ENCODE measurements around the gene ZNF804A. TPM values are rescaled to one million over a fixed set of nuclear protein-coding genes. Genes with fewer than 3 reads are reported as not detected.
"Not testable (repeated sequence)": the region's sequence is repeated elsewhere in the genome, so short reads cannot be mapped to it uniquely, and the experiment has no call there.

Gene ZNF804A
- total and polyA plus RNA-seq, 2 donors: 0.05 to 0.09 TPM

DNA sequence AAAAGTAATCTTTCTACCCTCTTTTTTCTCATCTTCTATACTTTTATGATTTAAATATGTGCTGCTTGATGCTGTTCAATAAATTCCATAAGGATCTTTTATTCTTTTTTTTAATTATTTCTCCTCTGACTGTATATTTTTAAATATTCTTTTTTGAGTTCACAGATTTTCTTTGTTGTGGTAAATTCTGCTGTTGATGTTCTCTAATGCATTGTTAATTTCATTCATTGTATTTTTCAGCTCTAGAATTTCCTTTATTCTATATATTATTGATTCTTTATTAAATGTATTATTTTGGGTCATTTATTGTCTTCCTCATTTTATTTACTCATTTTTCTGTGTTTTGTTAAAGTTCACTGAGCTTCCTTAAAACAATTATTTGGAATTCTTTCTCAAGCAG, 260.9 kb downstream of the ZNF804A start:
- Histone ChIP-seq H3K9me3 (ENCODE audit: control insufficient read depth in 2 of 2, insufficient read depth in 1 of 2, low read length in 1 of 2) (peaks cover 2 to 16% of the 10 kb centered on the region in 2 donors), H3K36me3 (ENCODE audit: control insufficient read depth in 2 of 2, insufficient read depth in 2 of 2, low read length in 1 of 2) (no peaks in the 10 kb centered on the region), H3K4me3 (ENCODE audit: low read length in 2 of 2) (no peak overlapping the region), H3K4me1 (ENCODE audit: control insufficient read depth in 2 of 2, insufficient read depth in 2 of 2, low read length in 2 of 2) (no peaks in the 10 kb centered on the region), H3K27me3 (ENCODE audit: control insufficient read depth in 2 of 2, insufficient read depth in 1 of 2, low read length in 1 of 2) (no peaks in the 10 kb centered on the region), H3K27ac (ENCODE audit: low read depth in 1 of 2, low read length in 1 of 2) (no peak overlapping the region)
- no peak for DNase-seq (ENCODE audit: low read depth in 6 of 9, low spot score in 9 of 9)

DNA sequence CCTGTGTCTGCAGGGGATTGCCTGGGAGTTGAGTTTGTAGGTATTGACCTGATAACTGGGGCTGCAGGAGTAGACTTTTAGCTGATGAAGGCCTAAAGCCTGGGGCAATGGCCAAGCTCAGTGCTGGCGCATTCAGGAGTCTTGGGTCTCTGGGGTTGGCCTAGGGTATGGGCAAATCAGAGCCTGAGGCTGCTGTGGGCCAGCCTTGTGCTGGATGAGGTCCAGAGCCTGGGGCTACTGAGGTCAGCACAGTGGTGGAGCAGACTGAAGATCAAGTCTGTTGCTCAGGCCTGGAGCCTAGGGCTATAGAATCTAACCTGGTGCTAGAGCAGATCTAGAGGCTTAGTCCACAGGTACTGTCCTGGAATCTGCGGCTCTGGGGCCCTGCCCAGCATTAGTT, 262.4 kb downstream of the ZNF804A start:
- WGBS: 94% methylated on average over 2 of the region's 2 CpGs
- Histone ChIP-seq H3K9me3 (ENCODE audit: control insufficient read depth in 2 of 2, insufficient read depth in 1 of 2, low read length in 1 of 2) (peaks cover 2 to 16% of the 10 kb centered on the region in 2 donors), H3K4me3 (ENCODE audit: low read length in 2 of 2) (no peak overlapping the region), H3K27me3 (ENCODE audit: control insufficient read depth in 2 of 2, insufficient read depth in 1 of 2, low read length in 1 of 2) (no peaks in the 10 kb centered on the region), H3K4me1 (ENCODE audit: control insufficient read depth in 2 of 2, insufficient read depth in 2 of 2, low read length in 2 of 2) (no peaks in the 10 kb centered on the region), H3K36me3 (ENCODE audit: control insufficient read depth in 2 of 2, insufficient read depth in 2 of 2, low read length in 1 of 2) (no peaks in the 10 kb centered on the region), H3K27ac (ENCODE audit: low read depth in 1 of 2, low read length in 1 of 2) (no peak overlapping the region)
- no peak for DNase-seq (ENCODE audit: low read depth in 6 of 9, low spot score in 9 of 9)

DNA sequence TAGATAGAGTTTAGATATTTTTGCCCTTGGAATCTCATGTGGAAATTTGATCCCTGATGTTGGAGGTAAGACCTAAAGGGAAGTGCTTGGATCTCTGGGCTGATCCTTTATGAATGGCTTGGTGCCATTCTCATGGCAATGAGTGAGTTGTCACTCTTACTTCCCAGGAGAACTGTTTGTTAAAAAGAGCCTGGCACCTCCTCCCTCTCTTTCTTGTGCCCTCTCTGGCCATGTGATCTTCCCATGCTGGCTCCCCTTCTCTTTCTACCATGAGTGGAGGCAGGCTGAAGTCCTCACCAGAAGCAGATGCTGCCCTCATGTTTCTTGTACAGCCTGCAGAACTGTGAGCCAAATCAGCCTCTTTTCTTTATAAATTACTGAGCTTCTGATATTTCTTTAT, 276.9 kb downstream of the ZNF804A start:
- H3K4me3 ChIP-seq (ENCODE audit: low read length in 2 of 2): no peak overlapping the region
- H3K27me3 ChIP-seq (ENCODE audit: control insufficient read depth in 2 of 2, insufficient read depth in 1 of 2, low read length in 1 of 2): no peaks in the 10 kb centered on the region
- DNase-seq (ENCODE audit: low read depth in 6 of 9, low spot score in 9 of 9): no peak
- H3K4me1 ChIP-seq (ENCODE audit: control insufficient read depth in 2 of 2, insufficient read depth in 2 of 2, low read length in 2 of 2): no peaks in the 10 kb centered on the region
- no peaks in the 10 kb centered on the region for H3K36me3 ChIP-seq (ENCODE audit: control insufficient read depth in 2 of 2, insufficient read depth in 2 of 2, low read length in 1 of 2)
- H3K27ac ChIP-seq (ENCODE audit: low read depth in 1 of 2, low read length in 1 of 2): no peak overlapping the region
- H3K9me3 ChIP-seq (ENCODE audit: control insufficient read depth in 2 of 2, insufficient read depth in 1 of 2, low read length in 1 of 2): no peaks in the 10 kb centered on the region

DNA sequence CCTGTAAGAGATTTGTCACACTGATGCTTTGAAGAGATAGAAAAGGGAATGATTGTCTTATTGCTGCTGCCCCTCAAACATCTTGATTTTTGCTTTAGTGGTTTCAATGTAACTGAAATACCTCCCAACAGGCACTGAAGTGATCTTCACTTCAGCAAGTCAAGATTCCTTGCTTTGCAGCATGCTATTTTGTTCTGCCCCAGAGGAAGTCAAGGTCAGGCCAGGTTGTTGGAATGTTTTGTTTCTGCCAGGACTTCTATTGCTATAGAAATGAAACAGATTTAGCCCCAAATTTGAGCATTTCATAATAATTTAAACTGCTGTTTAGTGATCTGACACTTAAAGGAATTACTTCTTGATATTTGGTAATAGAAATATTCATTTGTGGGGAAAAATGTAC, 277.6 kb downstream of the ZNF804A start:
- H3K9me3 ChIP-seq (ENCODE audit: control insufficient read depth in 2 of 2, insufficient read depth in 1 of 2, low read length in 1 of 2): no peaks in the 10 kb centered on the region
- H3K4me3 ChIP-seq (ENCODE audit: low read length in 2 of 2): no peak overlapping the region
- no peaks in the 10 kb centered on the region for H3K4me1 ChIP-seq (ENCODE audit: control insufficient read depth in 2 of 2, insufficient read depth in 2 of 2, low read length in 2 of 2)
- no peak for DNase-seq (ENCODE audit: low read depth in 6 of 9, low spot score in 9 of 9)
- H3K36me3 ChIP-seq (ENCODE audit: control insufficient read depth in 2 of 2, insufficient read depth in 2 of 2, low read length in 1 of 2): no peaks in the 10 kb centered on the region
- no peak overlapping the region for H3K27ac ChIP-seq (ENCODE audit: low read depth in 1 of 2, low read length in 1 of 2)
- no peaks in the 10 kb centered on the region for H3K27me3 ChIP-seq (ENCODE audit: control insufficient read depth in 2 of 2, insufficient read depth in 1 of 2, low read length in 1 of 2)

DNA sequence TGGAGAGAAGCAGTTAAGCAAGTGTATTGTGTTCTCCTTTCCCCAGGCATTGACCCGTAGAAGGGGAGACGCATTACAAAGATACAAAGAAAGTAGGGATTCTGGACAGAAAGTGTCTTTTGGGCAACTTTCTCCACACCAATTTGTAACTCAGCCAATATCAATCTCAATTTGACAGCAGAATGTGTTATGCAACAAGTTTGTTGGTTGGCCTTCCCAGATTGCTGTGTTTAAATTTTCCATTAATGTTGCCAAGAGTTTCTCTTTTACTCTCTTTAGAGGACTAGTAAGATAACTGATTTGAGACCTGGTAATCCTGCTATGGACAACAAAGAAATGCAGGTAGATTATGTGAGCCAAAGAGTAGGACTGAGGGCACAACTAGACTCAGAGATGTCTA, 279.6 kb downstream of the ZNF804A start:
- Histone ChIP-seq H3K27me3 (ENCODE audit: control insufficient read depth in 2 of 2, insufficient read depth in 1 of 2, low read length in 1 of 2) (no peaks in the 10 kb centered on the region), H3K9me3 (ENCODE audit: control insufficient read depth in 2 of 2, insufficient read depth in 1 of 2, low read length in 1 of 2) (no peaks in the 10 kb centered on the region), H3K4me1 (ENCODE audit: control insufficient read depth in 2 of 2, insufficient read depth in 2 of 2, low read length in 2 of 2) (no peaks in the 10 kb centered on the region), H3K27ac (ENCODE audit: low read depth in 1 of 2, low read length in 1 of 2) (no peak overlapping the region), H3K36me3 (ENCODE audit: control insufficient read depth in 2 of 2, insufficient read depth in 2 of 2, low read length in 1 of 2) (no peaks in the 10 kb centered on the region), H3K4me3 (ENCODE audit: low read length in 2 of 2) (no peak overlapping the region)
- DNase-seq (ENCODE audit: low read depth in 6 of 9, low spot score in 9 of 9): no peak
- WGBS: 94% methylated on average over 2 of the region's 2 CpGs

DNA sequence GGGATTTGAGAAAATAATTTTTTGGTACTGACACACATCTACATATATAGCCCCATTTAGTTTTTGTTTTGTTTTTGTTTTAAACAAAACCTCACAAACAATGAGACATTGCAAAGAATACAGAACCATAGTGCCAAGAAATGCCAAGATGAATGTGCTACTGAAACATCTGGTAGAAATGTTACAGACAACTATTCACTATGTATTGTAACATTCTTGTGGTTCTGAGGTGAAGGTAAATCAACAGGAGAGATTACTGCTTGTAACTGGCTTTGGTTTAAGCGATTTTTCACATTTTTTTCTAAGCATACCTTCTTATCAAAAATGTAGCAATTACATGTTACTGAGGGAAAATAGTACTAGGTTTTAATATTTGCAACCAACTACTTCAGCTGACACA, 281.3 kb downstream of the ZNF804A start:
- Histone ChIP-seq H3K4me3 (ENCODE audit: low read length in 2 of 2) (no peak overlapping the region), H3K27ac (ENCODE audit: low read depth in 1 of 2, low read length in 1 of 2) (no peak overlapping the region), H3K9me3 (ENCODE audit: control insufficient read depth in 2 of 2, insufficient read depth in 1 of 2, low read length in 1 of 2) (no peaks in the 10 kb centered on the region), H3K27me3 (ENCODE audit: control insufficient read depth in 2 of 2, insufficient read depth in 1 of 2, low read length in 1 of 2) (no peaks in the 10 kb centered on the region), H3K36me3 (ENCODE audit: control insufficient read depth in 2 of 2, insufficient read depth in 2 of 2, low read length in 1 of 2) (no peaks in the 10 kb centered on the region), H3K4me1 (ENCODE audit: control insufficient read depth in 2 of 2, insufficient read depth in 2 of 2, low read length in 2 of 2) (no peaks in the 10 kb centered on the region)
- DNase-seq (ENCODE audit: low read depth in 6 of 9, low spot score in 9 of 9): no peak
- WGBS: 86% methylated on average over 1 of the region's 1 CpG

DNA sequence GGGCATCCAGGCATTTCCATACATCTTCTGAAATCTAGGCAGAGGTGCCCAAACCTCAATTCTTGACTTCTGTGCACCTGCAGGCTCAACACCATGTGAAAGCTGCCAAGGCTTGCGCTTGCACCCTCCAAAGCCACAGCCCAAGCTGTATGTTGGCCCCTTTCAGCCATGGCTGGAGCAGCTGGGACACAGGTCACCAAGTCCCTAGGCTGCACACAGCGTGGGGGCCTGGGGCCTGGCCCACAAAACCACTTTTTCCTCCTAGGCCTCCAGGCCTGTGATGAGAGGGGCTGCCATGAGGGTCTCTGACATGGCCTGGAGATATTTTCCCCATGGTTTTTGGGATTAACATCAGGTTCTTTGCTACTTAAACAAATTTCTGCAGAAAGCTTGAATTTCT, 288.3 kb downstream of the ZNF804A start:
- not testable (repeated sequence) for H3K4me1 ChIP-seq (ENCODE audit: control insufficient read depth in 2 of 2, insufficient read depth in 2 of 2, low read length in 2 of 2); H3K27me3 ChIP-seq (ENCODE audit: control insufficient read depth in 2 of 2, insufficient read depth in 1 of 2, low read length in 1 of 2); H3K27ac ChIP-seq (ENCODE audit: low read depth in 1 of 2, low read length in 1 of 2); DNase-seq (ENCODE audit: low read depth in 6 of 9, low spot score in 9 of 9); H3K36me3 ChIP-seq (ENCODE audit: control insufficient read depth in 2 of 2, insufficient read depth in 2 of 2, low read length in 1 of 2); H3K4me3 ChIP-seq (ENCODE audit: low read length in 2 of 2); H3K9me3 ChIP-seq (ENCODE audit: control insufficient read depth in 2 of 2, insufficient read depth in 1 of 2, low read length in 1 of 2)
- 83% methylated on average over 2 of the region's 2 CpGs for WGBS

DNA sequence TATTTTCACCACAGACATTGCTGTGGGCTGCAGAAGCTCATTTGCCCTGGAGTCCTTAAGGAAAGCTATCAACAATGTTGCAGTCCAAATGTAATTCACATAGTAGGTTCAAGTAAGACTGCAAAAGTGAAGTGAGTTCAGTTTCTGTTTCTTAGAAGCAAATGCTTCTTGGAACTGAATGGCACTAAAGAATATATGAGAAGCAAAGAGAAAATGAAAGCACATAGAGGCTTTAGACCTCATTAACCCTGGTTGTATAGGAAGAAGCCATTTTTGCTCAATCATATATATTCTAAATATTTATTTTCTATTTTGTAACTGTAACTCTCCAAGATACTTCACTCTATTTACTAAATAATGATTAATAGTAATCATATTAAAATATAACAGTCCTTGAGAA, 292.0 kb downstream of the ZNF804A start:
- Histone ChIP-seq H3K27ac (ENCODE audit: low read depth in 1 of 2, low read length in 1 of 2) (no peak overlapping the region), H3K4me1 (ENCODE audit: control insufficient read depth in 2 of 2, insufficient read depth in 2 of 2, low read length in 2 of 2) (no peaks in the 10 kb centered on the region), H3K4me3 (ENCODE audit: low read length in 2 of 2) (no peak overlapping the region), H3K9me3 (ENCODE audit: control insufficient read depth in 2 of 2, insufficient read depth in 1 of 2, low read length in 1 of 2) (peaks cover 0 to 12% of the 10 kb centered on the region in 2 donors), H3K36me3 (ENCODE audit: control insufficient read depth in 2 of 2, insufficient read depth in 2 of 2, low read length in 1 of 2) (no peaks in the 10 kb centered on the region), H3K27me3 (ENCODE audit: control insufficient read depth in 2 of 2, insufficient read depth in 1 of 2, low read length in 1 of 2) (no peaks in the 10 kb centered on the region)
- no peak for DNase-seq (ENCODE audit: low read depth in 6 of 9, low spot score in 9 of 9)

DNA sequence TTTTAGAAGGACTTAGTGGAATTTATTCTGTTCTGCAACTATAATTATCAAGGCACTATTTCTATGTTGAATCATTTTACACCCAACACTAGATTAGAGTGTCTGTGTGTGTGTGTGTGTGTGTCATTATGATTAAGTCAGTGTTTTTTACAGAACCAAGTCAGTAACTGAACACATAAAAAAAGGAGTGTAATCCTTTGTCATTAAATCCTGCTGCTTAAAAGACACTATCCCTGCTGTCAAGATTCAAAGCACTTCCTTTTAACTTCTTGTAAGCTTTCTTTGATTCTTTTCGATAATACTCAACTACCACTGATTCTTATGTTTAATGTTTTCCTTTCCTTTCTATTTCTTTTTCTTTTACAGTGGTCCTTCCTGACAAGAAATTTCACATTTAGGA, 306.7 kb downstream of the ZNF804A start:
- Histone ChIP-seq H3K4me3 (ENCODE audit: low read length in 2 of 2) (no peak overlapping the region), H3K36me3 (ENCODE audit: control insufficient read depth in 2 of 2, insufficient read depth in 2 of 2, low read length in 1 of 2) (no peaks in the 10 kb centered on the region), H3K9me3 (ENCODE audit: control insufficient read depth in 2 of 2, insufficient read depth in 1 of 2, low read length in 1 of 2) (no peaks in the 10 kb centered on the region), H3K27ac (ENCODE audit: low read depth in 1 of 2, low read length in 1 of 2) (no peak overlapping the region), H3K27me3 (ENCODE audit: control insufficient read depth in 2 of 2, insufficient read depth in 1 of 2, low read length in 1 of 2) (no peaks in the 10 kb centered on the region), H3K4me1 (ENCODE audit: control insufficient read depth in 2 of 2, insufficient read depth in 2 of 2, low read length in 2 of 2) (no peaks in the 10 kb centered on the region)
- 95% methylated on average over 1 of the region's 1 CpG for WGBS
- DNase-seq (ENCODE audit: low read depth in 6 of 9, low spot score in 9 of 9): no peak

DNA sequence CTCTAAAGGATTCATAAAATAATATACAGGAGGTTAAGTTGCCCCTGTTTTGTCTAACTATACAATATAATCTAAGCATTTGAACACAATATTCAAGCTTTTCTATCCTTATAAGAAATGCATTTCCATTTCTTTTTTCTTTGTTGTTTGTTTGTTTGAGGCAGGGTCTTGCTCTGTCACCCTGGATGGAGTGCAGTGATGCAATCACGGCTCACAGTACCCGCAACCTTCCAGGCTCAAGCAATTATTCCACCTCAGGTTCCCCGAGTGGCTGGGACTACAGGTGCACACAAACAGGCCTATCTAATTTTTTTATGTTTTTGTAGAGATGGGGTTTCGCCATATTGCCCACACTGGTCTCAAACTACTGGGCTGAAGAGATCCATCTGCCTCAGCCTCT, 307.8 kb downstream of the ZNF804A start:
- H3K36me3 ChIP-seq (ENCODE audit: control insufficient read depth in 2 of 2, insufficient read depth in 2 of 2, low read length in 1 of 2): no peaks in the 10 kb centered on the region

More for the DNA sequence above, 307.8 kb downstream of the ZNF804A start:
- 88% methylated on average over 4 of the region's 4 CpGs for WGBS
- H3K27ac ChIP-seq (ENCODE audit: low read depth in 1 of 2, low read length in 1 of 2): no peak overlapping the region
- H3K4me1 ChIP-seq (ENCODE audit: control insufficient read depth in 2 of 2, insufficient read depth in 2 of 2, low read length in 2 of 2): no peaks in the 10 kb centered on the region
- no peaks in the 10 kb centered on the region for H3K9me3 ChIP-seq (ENCODE audit: control insufficient read depth in 2 of 2, insufficient read depth in 1 of 2, low read length in 1 of 2)
- H3K4me3 ChIP-seq (ENCODE audit: low read length in 2 of 2): no peak overlapping the region
- H3K27me3 ChIP-seq (ENCODE audit: control insufficient read depth in 2 of 2, insufficient read depth in 1 of 2, low read length in 1 of 2): no peaks in the 10 kb centered on the region
- no peak for DNase-seq (ENCODE audit: low read depth in 6 of 9, low spot score in 9 of 9)

Measured in thymus (tissue), 11 donors.